HT1080 (cell line): ENCODE data around the gene MBD6. TPM values are rescaled to one million over a fixed set of nuclear protein-coding genes. Genes with fewer than 3 reads are reported as not detected.
A peak's percentile ranks its signal among the peaks of the same experiment; 100 is the strongest.

Experiments
- DNase-seq: peaks from one replicate; pipeline ENCODE4 v3.0.0-alpha.2; 2015; ENCODE audit warnings: low read depth
- polyA plus RNA-seq, 2 experiments: library from polyadenylated mRNA; depleted of rRNA; stranded (reverse); fragments of >200 nt; gene quantifications; 2 replicates each; pipeline ENCODE4 v1.2.3, GENCODE V29; 2015
- total RNA-seq: library from RNA; depleted of rRNA; stranded (reverse); fragments of >200 nt; shearing (Covaris generic); gene quantifications from 2 replicates; pipeline ENCODE4 v1.2.3, GENCODE V29; 2014; rRNA removed

Gene MBD6
- total RNA-seq, result 4.9 and 9.5 TPM in 2 replicates
- 18.1 and 21.1 TPM in 2 replicates for polyA plus RNA-seq (2015; cell fraction: cytosol; rRNA removed)
- 27.7 and 42.6 TPM in 2 replicates for polyA plus RNA-seq (2015; cell fraction: nucleus; rRNA removed)

DNA sequence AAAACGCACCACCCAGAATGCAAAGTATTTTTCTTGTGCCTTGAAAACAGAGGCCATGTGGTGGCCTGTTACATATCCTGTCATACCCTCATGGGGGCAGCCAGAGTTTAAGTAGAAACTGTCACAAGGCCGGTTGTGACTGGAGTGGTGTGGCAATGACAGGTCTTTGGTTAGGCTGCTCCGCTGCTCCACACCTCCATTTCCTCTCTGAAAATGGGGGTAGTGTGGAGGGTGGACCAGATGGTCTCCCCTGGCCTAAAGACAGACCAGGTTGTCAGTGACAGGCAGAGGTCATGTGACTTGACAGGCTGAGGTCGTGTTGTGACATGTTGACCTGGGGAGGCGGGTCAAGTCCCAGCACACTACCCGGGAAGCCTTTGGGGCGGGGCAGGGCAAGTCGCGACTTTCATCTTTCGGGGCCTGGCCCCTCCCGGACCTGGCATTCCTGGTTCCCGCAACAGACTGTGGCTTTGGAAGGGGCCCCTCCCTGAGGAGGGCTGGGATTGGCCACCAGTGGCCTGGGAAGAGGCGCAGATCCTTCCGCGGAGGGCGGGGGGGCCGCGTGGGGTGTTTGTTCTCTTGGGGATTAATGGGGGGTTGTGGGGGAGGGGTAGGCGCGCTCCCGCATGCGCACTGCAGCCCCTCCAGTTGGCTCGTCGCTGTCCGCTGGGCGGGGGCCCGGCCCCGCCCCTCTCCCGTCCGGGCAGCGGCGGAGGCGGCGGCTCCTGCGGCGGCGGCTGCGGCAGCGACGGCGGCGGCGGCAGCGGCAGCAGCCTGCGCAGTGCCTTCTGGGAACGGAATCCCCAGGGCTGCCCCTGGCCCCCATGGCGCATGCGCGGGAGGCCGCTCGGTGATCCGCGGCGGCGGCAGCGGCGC lies at the start of gene MBD6:
Gene MBD6, plus strand, starts transcription at position 814 of the 876 bp plus-strand sequence. CDS start 1,480 bp downstream, outside the sequence.
- peak; percentile 87 for DNase-seq

GRCh38 chr12:57473392-57473791 lies 49.2 kb upstream of the MBD6 start:
- no peak for DNase-seq

GRCh38 chr12:57473886-57474285 lies 48.7 kb upstream of the MBD6 start:
- DNase-seq, result no peak

GRCh38 chr12:57474430-57474829 lies 48.2 kb upstream of the MBD6 start:
- no peak for DNase-seq

DNA sequence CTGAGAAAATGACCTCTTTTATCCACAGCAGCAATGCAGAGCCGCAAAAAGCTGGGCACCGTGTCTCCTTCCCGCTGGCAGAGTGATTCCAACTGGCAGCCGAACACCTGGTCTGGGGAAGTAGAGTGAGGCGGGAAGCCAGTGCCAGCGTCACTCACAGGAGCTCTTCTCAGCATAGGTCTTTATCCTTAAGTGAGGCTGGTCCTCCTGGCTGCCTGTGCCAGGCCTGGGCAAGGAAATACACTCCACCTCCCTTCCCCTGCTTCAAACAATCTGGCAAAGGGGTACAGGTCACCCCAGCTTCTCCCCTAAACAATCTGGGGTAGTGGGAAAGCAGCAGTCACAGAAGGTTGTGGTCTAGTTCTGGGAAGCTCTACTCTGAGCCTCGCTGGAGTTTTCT lies 47.8 kb upstream of the MBD6 start:
- DNase-seq, result no peak

- DNase-seq, result no peak
These were observed 47.1 kb upstream of the MBD6 start for GRCh38 chr12:57475271-57476161.

DNA sequence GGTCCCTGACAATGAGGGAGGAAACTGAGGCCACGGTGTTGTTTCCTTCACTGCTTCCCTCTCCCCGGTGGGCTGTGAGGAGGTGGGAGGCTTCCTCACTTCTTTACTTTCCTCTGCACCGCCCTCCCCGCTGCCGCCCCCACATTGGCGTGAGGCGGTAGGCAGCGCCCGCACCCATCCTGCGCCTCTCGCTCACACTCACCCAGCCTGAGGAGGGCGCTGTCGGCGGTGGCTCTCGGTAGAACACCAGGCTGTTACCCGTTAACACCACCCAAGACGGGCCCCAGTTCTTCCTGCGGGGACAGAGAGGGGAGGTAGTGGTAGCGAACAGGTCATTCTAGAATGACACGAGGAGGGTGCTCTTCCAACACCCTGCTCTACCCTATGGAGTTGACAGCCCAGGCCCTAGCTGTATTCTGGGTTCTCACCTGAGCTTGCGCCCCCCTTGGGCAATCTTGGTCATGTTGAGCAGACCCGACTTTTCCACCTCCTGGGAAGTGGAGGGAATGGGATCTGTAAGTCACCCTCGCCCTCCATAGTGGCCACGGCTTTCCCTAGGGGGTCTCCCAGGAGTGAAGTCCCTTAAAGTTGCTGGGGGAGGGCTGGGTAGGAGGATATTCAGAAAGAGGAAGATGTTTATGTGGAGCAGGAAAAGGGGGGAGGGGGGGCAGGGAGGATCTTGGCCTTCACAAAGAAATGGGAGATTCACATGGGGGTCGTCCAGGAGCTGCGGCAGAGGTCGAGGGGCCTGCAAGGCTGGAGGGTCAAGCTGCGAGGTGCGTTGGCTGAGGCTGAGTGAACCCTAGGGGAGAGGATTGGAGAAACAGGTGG lies 46.2 kb upstream of the MBD6 start:
- no peak for DNase-seq

DNA sequence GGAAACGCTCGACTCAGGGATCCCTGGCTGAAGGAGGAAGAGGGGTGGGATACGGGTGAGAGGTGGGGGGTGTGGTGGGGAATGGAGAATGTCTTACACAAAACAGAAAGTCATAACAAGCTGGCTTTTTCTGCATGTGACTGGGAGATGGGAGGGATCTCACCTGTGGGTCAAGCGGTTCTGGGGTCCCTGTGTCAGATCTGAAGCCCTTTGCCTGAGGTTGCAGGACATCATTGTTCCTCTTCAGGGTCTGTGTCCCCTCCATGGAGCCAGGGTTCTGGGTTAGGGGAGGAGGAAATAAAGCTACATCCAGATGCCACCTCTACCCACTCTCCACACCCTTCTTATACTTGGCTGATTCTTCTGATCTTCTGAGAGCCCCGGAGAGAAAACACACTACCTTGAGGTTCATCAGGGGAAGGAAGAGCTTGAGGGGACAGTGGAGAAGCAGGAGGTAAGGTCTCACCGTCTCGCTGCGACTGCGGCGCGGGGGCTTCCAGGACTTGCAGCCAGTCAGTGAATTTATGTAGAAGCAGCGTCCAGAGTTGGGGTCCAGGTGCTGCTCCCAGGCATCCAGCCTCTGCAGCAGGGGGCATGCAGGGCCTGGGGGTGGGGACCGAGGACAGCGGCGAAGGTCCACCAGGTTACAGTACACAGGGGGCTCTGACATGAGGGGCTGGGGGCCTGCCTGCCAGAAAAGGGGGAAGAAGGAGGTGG lies 45.5 kb upstream of the MBD6 start:
- DNase-seq, result no peak

GRCh38 chr12:57477710-57478681 lies 44.6 kb upstream of the MBD6 start:
- DNase-seq, result no peak

GRCh38 chr12:57479043-57479375 lies 43.6 kb upstream of the MBD6 start:
- no peak for DNase-seq

- DNase-seq, result peak; percentile 75
These were observed 43.1 kb upstream of the MBD6 start, which contains the start of gene ARHGAP9 for GRCh38 chr12:57479376-57480115. Gene ARHGAP9, minus strand, starts transcription at chr12:57479866. Its CDS starts 460 bp downstream, at chr12:57479406.

GRCh38 chr12:57481671-57482070 lies 41.0 kb upstream of the MBD6 start:
- DNase-seq, result no peak

- no peak for DNase-seq
These were observed 39.2 kb upstream of the MBD6 start for GRCh38 chr12:57483466-57483865.

DNA sequence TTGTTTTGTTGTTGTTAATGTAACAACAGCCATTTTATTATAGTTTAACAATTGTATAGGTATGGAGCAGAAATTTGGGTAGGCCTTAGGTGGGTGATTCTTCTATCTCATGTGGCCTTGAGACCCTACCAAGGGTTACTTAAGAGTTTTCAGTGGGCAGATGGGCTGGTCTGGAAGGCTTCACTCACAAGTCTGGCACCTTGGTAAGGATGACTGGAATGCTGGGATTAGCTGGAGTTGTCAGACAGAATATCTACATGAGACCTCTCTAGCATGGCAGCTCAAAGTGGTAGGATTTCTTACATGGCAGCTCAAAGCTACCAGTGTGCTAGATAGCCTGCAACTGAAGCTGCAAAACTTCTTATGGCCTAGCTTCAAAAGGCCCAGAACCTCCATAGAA lies 36.9 kb upstream of the MBD6 start:
- no peak for DNase-seq

GRCh38 chr12:57487055-57487596 lies 35.5 kb upstream of the MBD6 start:
- no peak for DNase-seq

DNA sequence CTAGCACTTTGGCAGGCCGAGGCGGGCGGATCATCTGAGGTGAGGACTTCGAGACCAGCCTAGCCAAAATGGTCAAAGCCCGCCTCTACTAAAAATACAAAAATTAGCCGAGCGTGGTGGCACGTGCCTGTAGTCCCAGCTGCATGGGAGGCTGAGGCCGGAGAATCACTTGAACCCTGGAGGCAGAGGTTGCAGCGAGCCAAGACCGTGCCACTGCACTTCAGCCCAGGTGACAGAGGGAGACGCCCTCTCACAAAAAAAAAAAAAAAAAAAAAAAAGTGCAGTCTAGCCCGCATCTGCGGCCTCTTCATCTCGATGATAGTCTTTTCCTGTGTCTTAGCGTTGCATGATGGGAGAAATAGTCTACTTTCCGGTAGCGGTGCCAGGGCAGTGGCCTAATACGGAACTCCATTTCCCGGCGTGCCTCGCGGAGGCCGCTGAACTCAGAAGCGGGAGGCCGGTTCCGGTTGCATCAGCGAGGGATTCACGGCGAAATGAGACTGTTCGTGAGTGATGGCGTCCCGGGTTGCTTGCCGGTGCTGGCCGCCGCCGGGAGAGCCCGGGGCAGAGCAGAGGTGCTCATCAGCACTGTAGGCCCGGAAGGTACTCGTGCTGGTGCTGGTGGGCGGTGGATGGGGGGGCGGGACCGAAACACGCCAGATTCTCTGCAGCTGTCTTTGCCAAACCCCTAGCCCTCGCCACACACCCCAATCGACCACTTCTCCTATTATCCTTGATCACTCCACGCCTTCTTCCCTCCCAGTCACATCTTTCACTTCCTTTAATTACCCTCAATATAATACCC lies 34.8 kb upstream of the MBD6 start, which contains the start of gene MARS1:
Gene MARS1, plus strand, starts transcription at position 472 of the 805 bp plus-strand sequence. Its CDS starts 23 bp downstream, at position 495.
- peak; percentile 97 for DNase-seq
